ENCODE results near the gene RABEP1. TPM values are rescaled to one million over a fixed set of nuclear protein-coding genes. Genes with fewer than 3 reads are reported as not detected.
A peak's percentile ranks its signal among the peaks of the same experiment; 100 is the strongest.

RABEP1 gene
- total RNA-seq, 4 donors from 2014 or later: 55.4 to 94.8 (median 87.2) TPM

DNA sequence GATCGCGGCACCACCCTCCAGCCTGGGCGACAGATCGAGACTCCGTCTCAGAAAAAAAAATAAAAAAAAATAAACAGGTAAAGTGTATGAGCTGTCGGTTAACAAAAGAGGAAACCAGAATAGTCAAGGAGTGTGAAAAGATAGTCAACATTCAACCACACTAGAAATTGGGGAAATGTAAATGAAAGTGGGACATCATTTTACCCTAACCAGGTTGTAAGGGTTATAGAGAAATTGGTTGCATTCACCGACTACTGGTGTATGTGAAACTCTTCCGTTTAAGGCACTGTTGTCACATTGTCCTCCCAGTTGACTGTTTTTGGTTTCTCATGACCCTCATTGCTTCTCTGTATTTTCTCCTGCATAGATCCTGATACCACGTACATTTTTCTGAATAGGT is 62.8 kb downstream of the RABEP1 start:
- no peak overlapping the region for H3K4me3 ChIP-seq
- H3K36me3 ChIP-seq: peaks cover 0 to 50% of the 10 kb centered on the region in 2 donors
- ATAC-seq: no peak
- H3K27ac ChIP-seq: no peak overlapping the region
- in situ Hi-C loops (cut with MboI; ENCODE audit: low sequenced_read_pairs in 4 of 4) (no loop called here), intact Hi-C loops (cut with DNase I; ENCODE audit: low total_unique reads) (no loop called here)
- H3K4me1 ChIP-seq: no peaks in the 10 kb centered on the region
- no peaks in the 10 kb centered on the region for H3K27me3 ChIP-seq
- DNase-seq: no peak
- H3K9me3 ChIP-seq: no peaks in the 10 kb centered on the region
- TF ChIP-seq, protein P1, sequence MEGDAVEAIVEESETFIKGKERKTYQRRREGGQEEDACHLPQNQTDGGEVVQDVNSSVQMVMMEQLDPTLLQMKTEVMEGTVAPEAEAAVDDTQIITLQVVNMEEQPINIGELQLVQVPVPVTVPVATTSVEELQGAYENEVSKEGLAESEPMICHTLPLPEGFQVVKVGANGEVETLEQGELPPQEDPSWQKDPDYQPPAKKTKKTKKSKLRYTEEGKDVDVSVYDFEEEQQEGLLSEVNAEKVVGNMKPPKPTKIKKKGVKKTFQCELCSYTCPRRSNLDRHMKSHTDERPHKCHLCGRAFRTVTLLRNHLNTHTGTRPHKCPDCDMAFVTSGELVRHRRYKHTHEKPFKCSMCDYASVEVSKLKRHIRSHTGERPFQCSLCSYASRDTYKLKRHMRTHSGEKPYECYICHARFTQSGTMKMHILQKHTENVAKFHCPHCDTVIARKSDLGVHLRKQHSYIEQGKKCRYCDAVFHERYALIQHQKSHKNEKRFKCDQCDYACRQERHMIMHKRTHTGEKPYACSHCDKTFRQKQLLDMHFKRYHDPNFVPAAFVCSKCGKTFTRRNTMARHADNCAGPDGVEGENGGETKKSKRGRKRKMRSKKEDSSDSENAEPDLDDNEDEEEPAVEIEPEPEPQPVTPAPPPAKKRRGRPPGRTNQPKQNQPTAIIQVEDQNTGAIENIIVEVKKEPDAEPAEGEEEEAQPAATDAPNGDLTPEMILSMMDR (IDR thresholded peaks at IDR 0.05 in 4 of 5, conservative IDR thresholded peaks at IDR 0.05 in 1 of 5): no peak
- TF ChIP-seq POLR2A (IDR thresholded peaks at IDR 0.05): no peak

- in situ Hi-C loops (cut with MboI; ENCODE audit: low sequenced_read_pairs in 4 of 4) (no loop called here), intact Hi-C loops (cut with DNase I; ENCODE audit: low total_unique reads) (no loop called here)
- Histone ChIP-seq H3K4me3 (no peak overlapping the region), H3K4me1 (peaks cover 11 to 15% of the 10 kb centered on the region in 2 donors), H3K27ac (peak overlapping the region in 1 of 4 donors; percentile 62), H3K27me3 (no peaks in the 10 kb centered on the region), H3K9me3 (no peaks in the 10 kb centered on the region), H3K36me3 (peaks cover 0 to 83% of the 10 kb centered on the region in 2 donors)
- DNase-seq: no peak
- TF ChIP-seq, protein P1 (IDR thresholded peaks at IDR 0.05 in 4 of 5, conservative IDR thresholded peaks at IDR 0.05 in 1 of 5): no peak
- no peak for TF ChIP-seq POLR2A (IDR thresholded peaks at IDR 0.05)
- ATAC-seq: no peak
These were observed 70.7 kb downstream of the RABEP1 start for GRCh38 chr17:5352681-5353289.

DNA sequence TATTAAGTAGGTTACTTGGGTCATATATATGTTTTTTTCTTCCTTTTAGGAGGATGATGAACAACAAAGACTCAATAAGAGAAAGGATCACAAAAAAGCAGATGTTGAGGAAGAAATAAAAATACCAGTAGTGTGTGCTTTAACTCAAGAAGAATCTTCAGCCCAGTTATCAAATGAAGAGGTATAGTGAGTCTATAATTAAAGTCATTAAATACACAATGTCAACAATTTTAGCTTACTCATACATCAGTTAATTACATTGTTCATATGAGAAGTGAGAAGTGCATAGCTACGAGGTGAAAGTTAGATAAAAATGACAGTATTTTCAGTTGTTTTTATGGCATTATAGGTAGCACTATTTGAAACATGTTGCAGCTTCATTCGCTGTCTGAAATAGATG is 72.2 kb downstream of the RABEP1 start:
- no peak for ATAC-seq
- peaks cover 0 to 77% of the 10 kb centered on the region in 2 donors for H3K36me3 ChIP-seq
- intact Hi-C loops (cut with DNase I; ENCODE audit: low total_unique reads): no loop called here

DNA sequence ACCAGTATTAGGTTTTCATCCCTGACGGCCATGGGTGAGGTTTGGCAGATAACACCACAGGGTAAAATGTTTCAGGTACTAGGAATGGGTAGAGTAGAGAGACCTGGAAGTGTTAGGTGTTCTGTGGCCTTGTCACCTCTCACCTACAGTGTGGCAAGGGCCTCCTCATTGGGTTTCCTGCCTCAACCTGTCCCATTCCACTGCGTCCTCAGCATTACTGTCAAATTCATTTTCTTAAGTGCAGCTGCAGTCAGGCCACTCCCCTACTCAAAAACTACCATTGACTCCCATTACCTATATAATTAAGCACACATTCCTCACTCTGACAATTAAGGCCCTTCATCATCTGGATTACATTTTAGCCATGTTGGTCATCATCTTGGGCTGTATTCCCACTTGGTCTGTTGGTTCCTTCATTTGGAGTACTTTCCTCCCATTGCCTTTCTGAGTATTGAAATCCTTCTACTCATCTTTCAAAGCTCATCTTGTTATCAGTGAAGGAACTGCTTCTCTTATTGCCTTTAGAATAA is 72.9 kb downstream of the RABEP1 start:
- Histone ChIP-seq H3K36me3 (peaks cover 0 to 75% of the 10 kb centered on the region in 2 donors), H3K4me3 (no peak overlapping the region), H3K27ac (peak overlapping the region; percentile 51 to 76 (median 57)), H3K27me3 (no peaks in the 10 kb centered on the region), H3K9me3 (no peaks in the 10 kb centered on the region), H3K4me1 (peaks cover 11 to 15% of the 10 kb centered on the region in 2 donors)
- intact Hi-C loops (cut with DNase I; ENCODE audit: low total_unique reads) (no loop called here), in situ Hi-C loops (cut with MboI; ENCODE audit: low sequenced_read_pairs in 4 of 4) (no loop called here)
- ATAC-seq (no peak), DNase-seq (no peak)
- no peak for TF ChIP-seq POLR2A (IDR thresholded peaks at IDR 0.05)
- TF ChIP-seq, protein P1 (IDR thresholded peaks at IDR 0.05 in 4 of 5, conservative IDR thresholded peaks at IDR 0.05 in 1 of 5): no peak

More for the DNA sequence above, 72.2 kb downstream of the RABEP1 start:
- no peak overlapping the region for H3K4me3 ChIP-seq
- peaks cover 11 to 15% of the 10 kb centered on the region in 2 donors for H3K4me1 ChIP-seq
- peak overlapping the region; percentile 51 to 76 (median 57) for H3K27ac ChIP-seq
- DNase-seq: no peak
- H3K9me3 ChIP-seq: no peaks in the 10 kb centered on the region
- in situ Hi-C loops (cut with MboI; ENCODE audit: low sequenced_read_pairs in 4 of 4): no loop called here
- no peaks in the 10 kb centered on the region for H3K27me3 ChIP-seq
- TF ChIP-seq POLR2A (IDR thresholded peaks at IDR 0.05): no peak
- TF ChIP-seq, protein P1 (IDR thresholded peaks at IDR 0.05 in 4 of 5, conservative IDR thresholded peaks at IDR 0.05 in 1 of 5): no peak

Data from gastrocnemius medialis (tissue), 4 donors.